HG03439 (cell line): ENCODE results near the gene KRT20.
"Not testable (repeated sequence)": the region's sequence is repeated elsewhere in the genome, so short reads cannot be mapped to it uniquely, and the experiment has no call there.

Experiments
- ATAC-seq: cut with Tn5 transposase; IDR thresholded peaks from one replicate; pipeline ENCODE4 v1.9.1; 2021; ENCODE audit warnings: mild to moderate bottlenecking, moderate library complexity; ENCODE audit not compliant: unreplicated experiment

KRT20 gene

GRCh38 chr17:40884708-40885512 is at the start of gene KRT20:
KRT20 (minus strand) TSS chr17:40885242; CDS start chr17:40885185, 57 bp downstream.
- ATAC-seq: no peak

GRCh38 chr17:40932608-40933007 is 47.6 kb upstream of the KRT20 start:
- no peak for ATAC-seq

- ATAC-seq: no peak
These were observed 46.3 kb upstream of the KRT20 start for GRCh38 chr17:40931311-40931710.

- ATAC-seq: no peak
These were observed 41.3 kb upstream of the KRT20 start for GRCh38 chr17:40926341-40926740.

DNA sequence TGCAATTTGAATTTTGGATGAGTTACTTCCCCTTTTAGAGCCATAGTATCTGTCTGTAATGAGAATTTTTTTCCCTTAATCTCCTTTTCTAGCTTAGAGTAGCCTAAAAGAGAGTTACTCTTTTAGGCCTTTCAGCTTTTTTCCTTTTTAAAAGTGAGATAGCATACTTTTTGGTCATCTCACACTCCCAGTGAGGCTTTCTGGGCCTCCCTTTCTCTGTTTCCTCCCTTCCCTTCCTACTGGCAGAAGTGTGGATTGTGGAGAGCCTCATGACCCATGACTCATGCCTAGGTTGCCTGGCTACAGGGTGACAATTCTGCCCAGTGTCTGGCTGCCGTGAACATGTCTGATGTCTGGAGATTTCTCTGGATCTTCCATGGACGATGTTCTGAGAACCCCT is 37.2 kb upstream of the KRT20 start:
- ATAC-seq: no peak

GRCh38 chr17:40921026-40921425 is 36.0 kb upstream of the KRT20 start:
- ATAC-seq: no peak

DNA sequence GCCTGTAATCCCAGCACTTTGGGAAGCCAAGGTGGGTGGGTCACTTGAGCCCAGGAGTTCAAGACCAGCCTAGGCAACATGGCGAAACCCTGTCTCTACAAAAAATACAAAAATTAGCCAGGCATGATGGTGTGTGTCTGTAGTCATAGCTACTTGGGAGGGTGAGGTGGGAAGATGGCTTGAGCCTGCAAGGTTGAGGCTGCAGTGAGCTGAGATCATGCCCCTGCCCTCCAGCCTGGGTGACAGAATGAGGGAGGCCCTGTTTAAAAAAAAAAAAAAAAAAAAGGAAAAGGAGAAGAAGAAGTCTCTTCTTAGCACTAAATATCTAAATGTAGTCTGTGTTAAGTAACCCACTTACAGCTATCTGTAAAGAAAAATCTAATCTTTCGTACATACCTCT is 32.1 kb upstream of the KRT20 start:
- ATAC-seq: not testable (repeated sequence)

DNA sequence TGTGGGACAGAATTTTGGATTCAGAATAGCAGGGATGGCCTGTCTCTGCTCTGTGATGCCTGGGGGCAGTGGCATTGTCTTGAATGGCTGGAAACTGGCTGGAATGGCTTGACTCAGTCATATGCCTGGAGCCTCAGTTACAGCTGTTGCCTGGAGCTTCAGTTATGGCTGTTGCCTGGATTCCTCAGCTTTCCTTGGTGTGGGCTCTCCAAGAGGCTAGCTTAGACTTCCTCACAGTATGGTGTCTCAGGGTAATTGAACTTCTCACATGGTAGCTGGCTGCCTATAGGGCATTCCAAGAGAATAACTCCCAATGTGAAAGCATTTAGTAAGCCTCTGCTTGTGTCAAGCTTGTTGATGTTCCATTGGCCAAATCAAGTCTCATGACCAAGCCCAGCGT is 31.3 kb upstream of the KRT20 start:
- no peak for ATAC-seq

- no peak for ATAC-seq
These were observed 30.7 kb upstream of the KRT20 start for GRCh38 chr17:40915721-40916256.

DNA sequence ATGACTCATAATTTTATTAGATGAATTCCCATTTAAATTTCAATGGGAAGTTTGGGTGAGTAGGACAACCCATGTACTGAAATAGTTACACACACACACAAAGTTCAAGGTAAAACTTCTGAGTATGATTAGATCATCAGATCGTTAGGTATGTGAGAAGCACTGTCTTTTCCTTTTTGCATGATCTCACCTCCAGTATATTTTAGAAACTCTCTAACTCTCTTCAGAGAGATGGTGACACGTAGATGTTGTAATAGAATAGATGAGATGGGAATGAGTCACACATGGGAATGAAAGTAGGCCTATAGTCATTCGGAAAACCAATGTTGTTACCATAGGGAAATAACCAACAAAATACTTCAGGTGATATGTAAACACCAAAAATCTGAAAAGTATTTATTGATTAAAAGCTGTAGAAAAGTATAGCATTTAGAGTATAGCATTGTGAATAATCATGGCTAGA is 30.2 kb upstream of the KRT20 start:
- ATAC-seq: no peak

DNA sequence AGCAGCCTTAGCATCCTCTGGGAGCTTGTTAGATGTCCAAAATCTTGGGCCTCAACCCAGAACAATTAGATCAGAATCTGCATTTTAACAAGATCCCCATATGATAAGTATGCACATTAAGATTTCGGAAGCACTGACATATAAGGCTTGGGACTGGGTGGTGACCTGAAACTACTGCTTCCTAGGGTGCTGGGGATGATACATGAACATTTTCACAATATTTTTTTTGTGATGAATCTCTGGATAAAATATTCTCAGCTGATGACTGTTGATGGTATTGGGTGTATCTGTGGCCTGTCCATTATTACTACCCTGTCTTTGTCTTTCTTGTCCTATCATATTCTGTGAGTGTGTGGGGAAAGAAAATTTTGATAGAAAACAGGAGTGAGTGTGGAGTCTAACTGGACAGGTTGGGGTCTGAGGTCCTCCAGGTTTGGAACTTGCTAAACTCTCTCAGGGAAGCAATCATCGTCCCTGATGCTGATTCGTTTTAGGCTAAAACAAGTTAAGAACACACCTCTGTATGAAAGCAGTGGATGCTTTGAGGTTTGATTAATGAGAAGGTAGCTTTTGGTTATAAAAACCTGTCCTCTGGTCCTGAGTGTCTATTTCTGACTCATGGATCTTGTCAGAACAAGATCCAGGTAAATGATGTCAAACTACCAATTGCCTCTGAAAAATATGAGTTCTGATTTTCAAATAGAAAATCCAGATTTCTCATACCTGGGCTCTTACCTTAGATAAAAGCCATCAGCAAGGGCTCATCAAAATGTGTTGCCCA is 29.2 kb upstream of the KRT20 start:
- ATAC-seq: no peak

GRCh38 chr17:40912486-40913210 is 27.6 kb upstream of the KRT20 start:
- no peak for ATAC-seq

DNA sequence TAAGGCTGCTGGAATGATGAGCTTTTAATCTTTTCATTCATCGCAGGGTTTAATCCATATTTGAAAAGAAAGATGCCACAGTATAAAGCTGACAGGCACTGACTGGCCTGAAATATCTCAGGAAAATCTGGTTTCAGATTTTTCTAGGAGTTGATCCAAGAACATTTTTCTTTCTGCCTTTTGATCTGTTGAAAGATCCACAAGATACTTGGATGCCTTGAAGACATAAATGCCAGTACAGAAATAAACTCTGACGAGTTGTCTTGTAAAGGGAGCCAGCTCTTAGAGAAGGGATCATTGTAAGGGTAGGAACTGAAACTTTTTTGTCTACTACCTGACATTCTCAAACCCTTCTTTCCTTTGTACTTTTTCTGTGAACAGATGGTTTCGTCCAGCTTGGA is 25.4 kb upstream of the KRT20 start:
- no peak for ATAC-seq

- no peak for ATAC-seq
These were observed 24.7 kb upstream of the KRT20 start for GRCh38 chr17:40909755-40910154.

GRCh38 chr17:40909351-40909750 is 24.3 kb upstream of the KRT20 start:
- ATAC-seq: no peak

DNA sequence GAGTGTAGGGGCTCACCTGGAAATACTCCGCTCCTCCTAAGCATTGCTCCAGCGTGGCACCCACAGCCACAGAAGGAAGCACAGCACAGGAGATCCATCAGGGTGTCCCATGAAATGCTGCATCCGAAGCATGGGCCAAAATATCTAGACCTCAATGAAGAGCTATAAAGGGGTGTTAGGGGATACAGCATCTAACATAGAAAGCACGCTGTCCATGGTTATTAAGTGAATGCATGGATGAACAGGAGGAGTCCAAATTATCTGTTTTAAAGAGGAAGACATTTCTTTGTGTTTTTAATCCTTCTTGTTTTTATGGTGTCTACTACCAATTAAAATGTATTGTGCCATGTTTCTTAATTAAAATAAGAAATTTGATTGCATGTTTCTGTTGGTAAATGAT is 21.6 kb upstream of the KRT20 start:
- ATAC-seq: no peak

- no peak for ATAC-seq
These were observed 20.3 kb upstream of the KRT20 start for GRCh38 chr17:40905370-40905769.

- no peak for ATAC-seq
These were observed 18.2 kb upstream of the KRT20 start for GRCh38 chr17:40903129-40903847.

DNA sequence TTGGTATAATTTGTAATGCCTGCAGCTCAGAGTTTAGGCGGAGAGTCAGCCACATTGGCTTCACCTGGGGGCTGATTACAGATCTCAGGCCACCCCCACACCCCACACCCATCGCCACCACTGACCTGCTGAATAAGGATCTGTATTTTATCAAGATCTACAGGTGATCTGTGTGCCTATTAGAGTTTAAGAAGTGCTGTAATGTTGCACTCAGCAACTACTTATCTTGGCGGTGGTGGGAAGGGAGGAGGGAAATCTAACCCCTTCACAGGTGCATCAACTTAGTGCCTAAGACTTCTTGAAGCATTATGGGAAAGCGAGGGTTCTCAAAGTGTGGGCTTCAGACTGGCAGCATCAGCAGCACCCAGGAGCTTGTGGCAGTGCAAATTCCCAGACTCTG is 17.5 kb upstream of the KRT20 start:
- no peak for ATAC-seq

DNA sequence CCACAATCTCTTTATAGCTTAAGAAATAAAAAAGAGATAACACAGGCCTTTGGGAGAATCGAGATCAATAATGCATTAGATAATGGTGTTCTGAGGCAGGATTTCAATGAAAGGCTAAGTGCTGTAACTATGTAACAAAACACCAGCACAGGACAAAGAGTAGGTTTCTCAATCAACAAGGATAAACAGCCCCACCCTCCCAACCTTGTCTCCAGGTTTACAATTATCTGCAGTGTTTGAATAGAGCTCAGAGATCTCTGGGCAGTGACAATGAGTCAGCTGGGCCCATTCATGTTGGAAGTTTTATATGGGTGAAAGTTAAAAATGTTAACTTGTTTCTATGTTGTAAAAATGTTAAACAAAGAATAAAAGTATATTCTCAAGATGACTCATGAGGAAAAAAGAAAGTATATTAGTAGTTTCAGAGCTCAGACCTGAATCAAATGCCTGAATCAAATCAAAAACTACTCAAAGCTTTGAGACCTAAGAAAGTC is 17.0 kb upstream of the KRT20 start:
- ATAC-seq: no peak
